CD4-positive, alpha-beta T cell treated with Interleukin-21 for 1 hour (primary cell): Measurements from ENCODE around the gene GOLGA6D.
A peak's percentile ranks its signal among the peaks of the same experiment; 100 is the strongest.
"Not testable (repeated sequence)": the region's sequence is repeated elsewhere in the genome, so short reads cannot be mapped to it uniquely, and the experiment has no call there.

Experiments used
- DNase-seq: peaks from one replicate; pipeline ENCODE4 v3.0.0-alpha.2; 2020

The GOLGA6D gene, protein sequence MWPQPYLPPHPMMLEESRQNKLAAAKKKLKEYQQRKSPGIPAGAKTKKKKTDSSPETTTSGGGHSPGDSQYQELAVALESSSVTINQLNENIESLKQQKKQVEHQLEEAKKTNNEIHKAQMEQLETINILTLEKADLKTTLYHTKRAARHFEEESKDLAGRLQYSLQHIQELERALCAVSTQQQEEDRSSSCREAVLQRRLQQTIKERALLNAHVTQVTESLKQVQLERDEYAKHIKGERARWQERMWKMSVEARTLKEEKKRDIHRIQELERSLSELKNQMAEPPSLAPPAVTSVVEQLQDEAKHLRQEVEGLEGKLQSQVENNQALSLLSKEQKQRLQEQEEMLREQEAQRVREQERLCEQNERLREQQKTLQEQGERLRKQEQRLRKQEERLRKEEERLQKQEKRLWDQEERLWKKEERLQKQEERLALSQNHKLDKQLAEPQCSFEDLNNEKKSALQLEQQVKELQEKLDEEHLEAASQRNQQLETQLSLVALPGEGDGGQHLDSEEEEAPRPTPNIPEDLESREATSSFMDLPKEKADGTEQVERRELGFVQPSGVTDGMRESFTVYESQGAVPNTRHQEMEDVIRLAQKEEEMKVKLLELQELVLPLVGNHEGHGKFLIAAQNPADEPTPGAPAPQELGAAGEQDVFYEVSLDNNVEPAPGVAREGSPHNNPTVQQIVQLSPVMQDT

DNA sequence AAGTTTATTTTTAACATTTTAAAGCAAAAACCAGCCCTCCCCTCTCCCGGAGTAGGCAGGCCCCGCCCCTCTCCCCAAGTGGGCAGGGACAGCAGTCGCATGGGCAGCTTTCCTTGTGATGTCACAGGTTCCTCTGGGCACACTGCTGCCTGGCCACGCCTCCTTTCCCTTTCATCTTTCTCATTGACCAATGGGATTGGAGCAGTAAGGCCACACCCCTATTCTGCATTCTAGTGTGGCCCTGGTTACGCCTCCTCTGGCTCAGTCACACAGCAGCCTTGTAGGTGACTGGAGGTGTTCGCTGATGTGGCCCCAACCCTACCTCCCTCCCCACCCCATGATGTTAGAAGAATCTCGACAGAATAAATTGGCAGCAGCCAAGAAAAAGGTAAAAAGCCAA lies at the start of gene GOLGA6D:
GOLGA6D (plus strand) TSS at position 264 of the 400 bp plus-strand sequence; CDS start at position 305, 41 bp downstream.
- peak; percentile 8 for DNase-seq

DNA sequence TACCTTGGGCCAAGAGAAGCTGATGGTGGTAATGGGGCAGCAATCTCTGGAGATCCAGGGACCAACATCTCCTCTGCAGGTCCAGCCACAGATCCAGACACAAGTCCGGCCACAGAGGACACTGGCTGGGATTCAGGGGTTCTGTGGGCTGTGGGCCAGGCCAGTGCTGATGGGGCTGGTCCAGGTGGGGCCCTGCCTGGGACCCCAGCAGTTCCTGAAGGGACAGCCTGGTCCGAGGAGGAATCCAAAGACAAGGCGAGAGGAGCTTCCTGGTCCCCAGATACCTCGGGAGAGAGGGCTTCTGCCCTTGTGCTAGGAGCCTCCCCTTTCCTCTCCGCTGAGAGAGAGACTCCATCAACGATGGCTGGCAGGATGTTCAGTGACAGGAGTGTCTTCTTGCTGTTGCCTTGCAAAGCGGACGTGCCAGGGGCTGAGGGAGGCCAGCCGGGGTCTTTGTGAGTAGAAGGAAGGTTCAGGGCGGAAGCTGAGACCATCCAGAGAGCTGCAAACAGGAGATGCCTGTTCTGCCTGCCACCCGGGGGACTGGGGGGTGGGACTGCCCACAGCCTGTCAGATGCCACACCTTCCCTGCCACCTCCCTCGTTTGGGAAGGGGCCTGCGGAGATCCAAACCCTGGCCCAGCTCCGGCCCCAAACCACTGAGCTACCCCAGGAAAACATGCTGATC lies 49.0 kb upstream of the GOLGA6D start:
- DNase-seq: no peak

- DNase-seq: no peak
These were observed 48.3 kb upstream of the GOLGA6D start for GRCh38 chr15:75234191-75234810.

GRCh38 chr15:75235051-75235673 lies 47.5 kb upstream of the GOLGA6D start:
- DNase-seq: no peak

DNA sequence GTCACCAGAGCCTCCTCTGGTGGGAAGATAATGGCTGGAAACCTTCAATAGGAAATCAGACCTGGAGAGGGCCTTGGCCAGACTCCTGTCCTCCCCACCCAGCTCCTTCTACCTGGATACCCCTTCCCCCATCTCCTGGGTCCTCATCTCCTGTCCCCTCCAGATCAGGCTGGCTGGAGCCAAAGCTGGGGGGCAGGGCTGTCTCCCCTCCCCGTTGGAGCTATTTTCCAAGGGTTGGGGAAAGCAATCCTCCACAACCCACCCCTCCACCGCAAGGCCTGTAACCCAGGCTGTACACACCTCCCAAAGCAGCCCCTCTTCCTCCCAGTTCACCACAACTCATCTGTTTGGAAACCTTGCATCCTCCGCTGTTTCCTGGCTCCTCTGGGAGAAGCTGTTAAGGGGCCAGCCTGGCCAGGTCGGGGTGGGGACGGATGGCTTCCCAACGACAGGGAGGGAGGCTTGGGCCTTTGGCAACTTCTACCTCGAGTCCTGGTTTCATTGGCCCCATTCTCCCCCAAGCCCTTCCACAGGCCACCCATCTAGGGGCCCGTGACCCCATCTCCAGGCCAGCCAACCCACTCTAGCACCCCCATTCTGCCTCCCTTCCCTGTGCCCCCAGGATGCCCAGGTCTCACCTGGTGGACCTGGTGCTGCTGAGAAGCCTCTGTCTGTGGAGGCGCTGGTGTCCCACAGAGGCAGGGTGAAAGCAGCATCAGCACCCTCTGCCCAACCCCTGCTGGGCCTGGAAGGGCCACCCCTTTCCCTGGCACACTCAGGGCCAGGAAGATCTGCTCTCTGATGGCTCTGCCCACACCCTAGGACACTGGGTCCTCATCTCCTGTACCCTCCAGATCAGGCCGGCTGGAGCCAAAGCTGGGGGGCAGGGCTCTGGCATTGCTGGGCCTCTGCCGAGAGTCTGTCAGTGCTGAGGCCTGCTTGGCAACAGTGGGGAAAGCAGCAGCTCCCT lies 46.6 kb upstream of the GOLGA6D start:
- no peak for DNase-seq

DNA sequence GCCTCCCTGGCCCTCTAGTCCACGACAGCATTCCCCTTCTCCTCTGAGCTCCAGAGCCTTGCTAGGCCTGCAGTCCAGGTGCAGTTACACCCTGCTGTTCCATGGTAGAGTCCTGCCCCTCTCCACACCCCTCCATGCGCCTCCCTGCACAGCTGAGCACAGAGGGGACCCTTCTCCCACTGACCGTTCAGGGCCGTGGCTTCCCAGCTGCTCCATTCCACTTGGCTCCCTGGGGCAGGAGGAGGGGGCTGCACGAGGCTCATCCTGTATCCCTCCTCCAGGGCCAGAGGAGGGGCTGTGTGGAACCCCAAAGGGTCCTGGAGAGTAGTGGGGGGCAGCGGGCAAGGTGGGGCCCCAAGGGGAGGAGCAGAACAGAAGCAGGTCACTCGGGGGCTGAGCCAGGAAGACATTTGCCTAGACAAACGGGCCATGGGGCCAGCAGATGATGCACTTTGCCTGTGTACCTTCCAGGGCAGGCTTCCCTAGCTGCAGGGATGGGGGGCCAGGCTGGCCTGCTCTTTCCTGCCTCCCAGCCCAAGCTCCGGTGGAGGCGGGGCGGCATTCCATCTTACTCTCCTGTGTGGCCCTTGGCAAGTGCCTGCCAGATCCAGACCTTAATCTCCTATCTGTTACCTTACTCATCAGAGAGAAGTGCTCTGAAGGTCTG lies 45.2 kb upstream of the GOLGA6D start:
- no peak for DNase-seq

- no peak for DNase-seq
These were observed 44.5 kb upstream of the GOLGA6D start for GRCh38 chr15:75238150-75238549.

- not testable (repeated sequence) for DNase-seq
These were observed 36.9 kb upstream of the GOLGA6D start for GRCh38 chr15:75245741-75246140.

- DNase-seq: not testable (repeated sequence)
These were observed 33.6 kb upstream of the GOLGA6D start for GRCh38 chr15:75248991-75249390.

GRCh38 chr15:75249726-75250125 lies 32.9 kb upstream of the GOLGA6D start:
- no peak for DNase-seq

DNA sequence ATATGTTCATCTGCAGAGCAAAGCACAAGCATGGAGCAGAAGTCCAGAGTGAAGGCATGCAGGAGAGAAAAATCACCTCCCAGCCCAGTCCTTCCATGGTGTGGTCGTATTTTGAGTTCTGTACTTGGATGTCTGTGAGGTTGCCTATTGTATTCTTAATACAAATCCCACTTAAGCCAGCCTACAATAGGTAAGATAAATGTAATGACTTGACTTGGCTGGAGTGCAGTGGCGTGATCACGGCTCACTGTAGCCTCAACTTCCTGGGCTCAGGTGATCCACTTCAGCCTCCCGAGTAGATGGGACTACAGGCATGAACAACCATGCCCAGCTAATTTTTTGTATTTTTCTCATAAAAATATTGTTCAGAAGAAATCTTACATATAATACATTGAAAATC lies 31.3 kb upstream of the GOLGA6D start:
- not testable (repeated sequence) for DNase-seq

GRCh38 chr15:75252285-75252684 lies 30.4 kb upstream of the GOLGA6D start:
- not testable (repeated sequence) for DNase-seq

- DNase-seq: not testable (repeated sequence)
These were observed 24.6 kb upstream of the GOLGA6D start, which contains the start of gene GOLGA6C for GRCh38 chr15:75258034-75258433. TSS of gene GOLGA6C (plus strand) at chr15:75258334. CDS start at chr15:75258599, 265 bp downstream.

DNA sequence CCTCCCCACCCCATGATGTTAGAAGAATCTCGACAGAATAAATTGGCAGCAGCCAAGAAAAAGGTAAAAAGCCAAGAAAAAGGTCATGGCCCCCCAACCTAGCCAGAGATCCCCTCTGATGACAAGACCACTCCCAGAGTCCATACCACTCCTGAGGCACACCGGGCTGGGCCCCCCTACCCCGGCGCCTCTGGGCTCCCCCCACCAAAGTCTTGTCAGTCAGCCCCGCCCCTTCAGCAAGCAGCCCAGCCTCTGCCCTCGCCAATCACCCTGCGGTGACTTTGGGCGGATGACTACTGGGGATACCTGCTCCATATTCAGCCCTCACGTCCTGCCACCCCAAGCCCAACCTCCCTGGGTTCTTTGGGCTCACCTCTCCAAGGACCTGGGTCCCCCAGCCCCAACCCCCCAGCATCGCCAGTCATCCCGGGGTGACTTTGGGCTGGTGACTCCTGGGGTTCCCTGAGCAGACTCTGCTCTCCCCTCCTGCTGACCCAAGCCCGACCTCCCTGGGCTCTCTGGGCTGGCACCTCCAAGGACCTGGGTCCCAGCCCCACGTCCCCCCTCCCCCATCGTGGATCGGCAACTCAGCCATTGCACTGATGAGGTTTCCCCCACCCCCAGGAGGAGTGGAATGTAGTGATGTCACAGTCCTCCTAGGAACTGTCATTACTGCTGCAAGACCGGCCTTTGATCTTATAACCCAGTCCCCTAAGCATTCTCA lies 23.9 kb upstream of the GOLGA6D start:
- not testable (repeated sequence) for DNase-seq

DNA sequence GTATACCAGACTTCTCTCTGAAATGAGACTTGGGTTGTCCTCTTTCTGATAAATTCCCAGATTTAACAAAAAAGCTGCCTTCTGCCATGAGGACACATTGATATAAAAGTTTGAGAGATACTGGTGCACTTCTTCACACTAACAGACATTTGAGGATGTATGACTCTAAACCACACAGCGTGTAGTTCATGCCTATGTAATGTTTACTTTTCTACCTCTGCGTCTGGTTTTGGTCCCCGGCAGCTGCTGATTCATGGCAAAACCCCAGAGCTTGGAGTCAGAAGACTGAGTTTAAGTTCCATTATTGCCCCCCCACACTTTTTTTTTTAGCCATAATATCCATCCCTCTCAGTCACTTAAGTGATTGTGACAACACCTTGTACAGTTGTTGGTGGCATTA lies 22.8 kb upstream of the GOLGA6D start:
- DNase-seq: not testable (repeated sequence)

GRCh38 chr15:75273751-75274359 lies 8.8 kb upstream of the GOLGA6D start:
- DNase-seq: not testable (repeated sequence)

DNA sequence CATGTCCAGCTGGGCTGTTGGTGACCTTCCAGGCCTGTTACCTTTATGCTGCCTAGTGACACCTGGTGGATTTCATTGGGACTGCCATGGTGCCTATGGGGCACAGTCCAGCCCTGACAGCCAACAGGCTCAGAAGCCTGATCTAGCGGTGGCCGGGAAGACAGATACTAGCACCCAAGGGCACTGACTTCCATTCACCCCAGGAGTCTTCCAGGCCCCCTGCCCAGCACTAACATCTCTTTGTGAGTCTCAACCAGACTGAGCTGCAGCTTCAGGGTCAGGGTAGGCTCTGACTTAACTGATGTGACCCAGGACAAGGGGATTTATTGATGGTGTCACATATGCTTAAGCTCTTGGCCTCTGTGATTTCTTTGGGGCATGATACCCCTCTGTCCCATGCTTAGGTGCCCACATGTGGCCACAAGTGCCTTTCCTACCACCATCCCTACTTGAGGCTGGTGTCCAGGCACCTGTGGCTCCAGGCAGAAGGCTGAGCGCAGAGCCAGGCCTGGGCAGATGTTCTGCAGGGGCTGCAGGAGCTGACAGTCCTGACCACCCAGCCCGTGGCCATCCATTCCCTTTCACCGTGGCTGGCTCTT lies 8.0 kb upstream of the GOLGA6D start:
- peak; percentile 55 for DNase-seq

GRCh38 chr15:75275617-75276016 lies 7.0 kb upstream of the GOLGA6D start:
- not testable (repeated sequence) for DNase-seq

DNA sequence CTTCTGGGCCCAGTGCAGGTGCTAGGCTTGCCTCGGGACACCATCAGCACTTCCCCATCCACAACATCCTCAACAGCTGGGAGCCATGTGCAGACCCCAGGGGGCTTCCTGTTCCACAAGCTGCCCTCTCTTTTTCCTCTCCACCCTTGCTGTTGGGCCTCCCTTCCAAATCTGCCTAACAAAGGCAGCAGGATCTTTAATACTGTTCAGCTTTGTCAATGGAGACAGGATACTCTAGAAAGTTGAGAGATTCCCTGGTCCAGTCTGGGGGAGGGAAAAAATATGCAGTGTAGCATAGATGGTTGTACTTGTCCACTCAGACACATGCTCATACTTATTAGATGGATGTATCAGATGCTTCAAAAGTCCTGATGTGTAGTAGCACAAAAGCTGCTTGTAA lies 4.1 kb upstream of the GOLGA6D start:
- DNase-seq: not testable (repeated sequence)
